ENCODE results near the gene OR2L13. TPM values are rescaled to one million over a fixed set of nuclear protein-coding genes. Genes with fewer than 3 reads are reported as not detected.

The OR2L13 gene
- total RNA-seq, 1 donor from 2014 or later = not detected

Other genes with a start within 250 kb of the OR2L13 start
- 6.0 TPM for gene TRIM58, start 238.0 kb upstream of the OR2L13 start, total RNA-seq
- gene OR2W3, start 199.6 kb upstream of the OR2L13 start, total RNA-seq = 1.6 TPM
- not detected for gene OR2T8, start 174.9 kb upstream of the OR2L13 start, total RNA-seq
- not detected for gene OR2AJ1, start 170.3 kb upstream of the OR2L13 start, total RNA-seq
- gene OR2L8, start 146.3 kb upstream of the OR2L13 start, total RNA-seq = not detected
- not detected for gene OR2AK2, start 130.0 kb upstream of the OR2L13 start, total RNA-seq
- not detected for gene OR2L5, start 81.5 kb upstream of the OR2L13 start, total RNA-seq
- gene OR2L2, start 65.1 kb upstream of the OR2L13 start, total RNA-seq = 0.14 TPM
- not detected for gene OR2L3, start 48.3 kb upstream of the OR2L13 start, total RNA-seq
- gene OR2M5, start 50.0 kb downstream of the OR2L13 start, total RNA-seq = not detected
- not detected for gene OR2M2, start 79.6 kb downstream of the OR2L13 start, total RNA-seq
- not detected for gene OR2M3, start 102.1 kb downstream of the OR2L13 start, total RNA-seq
- gene OR2M4, start 136.2 kb downstream of the OR2L13 start, total RNA-seq = not detected
- not detected for gene OR2T33, start 182.8 kb downstream of the OR2L13 start, total RNA-seq
- not detected for gene OR2T12, start 208.2 kb downstream of the OR2L13 start, total RNA-seq
- gene OR2M7, start 229.4 kb downstream of the OR2L13 start, total RNA-seq = not detected